Uterus (tissue), 2 donors: ENCODE results near the gene ZNF207.

Source experiments
- CTCF ChIP-seq, 4 experiments: fragments of 200-600 bp in 2 of 4; fragments of 450-650 bp in 2 of 4; sonication (generic) in 2 of 4; IDR thresholded peaks; one replicate each; pipeline ENCODE4 v1.5.1; 2016 to 2019; ENCODE audit warnings: antibody characterized with exemption in 4 of 4, mild to moderate bottlenecking in 2 of 4, moderate library complexity in 1 of 4
- POLR2A ChIP-seq, 2 donors: fragments of 450-650 bp; IDR thresholded peaks; one replicate each; pipeline ENCODE4 v1.6.1; 2016; ENCODE audit warnings: antibody characterized with exemption in 2 of 2, mild to moderate bottlenecking in 1 of 2, moderate library complexity in 1 of 2

GRCh38 chr17:32323046-32323445 lies 26.9 kb upstream of the ZNF207 start:
- TF ChIP-seq CTCF (IDR thresholded peaks at IDR 0.05) (no peak), POLR2A (IDR thresholded peaks at IDR 0.05) (no peak)
